Measurements from ENCODE around the gene ABCA7.
A peak's percentile ranks its signal among the peaks of the same experiment; 100 is the strongest.
"Not testable (repeated sequence)": the region's sequence is repeated elsewhere in the genome, so short reads cannot be mapped to it uniquely, and the experiment has no call there.

The ABCA7 gene

DNA sequence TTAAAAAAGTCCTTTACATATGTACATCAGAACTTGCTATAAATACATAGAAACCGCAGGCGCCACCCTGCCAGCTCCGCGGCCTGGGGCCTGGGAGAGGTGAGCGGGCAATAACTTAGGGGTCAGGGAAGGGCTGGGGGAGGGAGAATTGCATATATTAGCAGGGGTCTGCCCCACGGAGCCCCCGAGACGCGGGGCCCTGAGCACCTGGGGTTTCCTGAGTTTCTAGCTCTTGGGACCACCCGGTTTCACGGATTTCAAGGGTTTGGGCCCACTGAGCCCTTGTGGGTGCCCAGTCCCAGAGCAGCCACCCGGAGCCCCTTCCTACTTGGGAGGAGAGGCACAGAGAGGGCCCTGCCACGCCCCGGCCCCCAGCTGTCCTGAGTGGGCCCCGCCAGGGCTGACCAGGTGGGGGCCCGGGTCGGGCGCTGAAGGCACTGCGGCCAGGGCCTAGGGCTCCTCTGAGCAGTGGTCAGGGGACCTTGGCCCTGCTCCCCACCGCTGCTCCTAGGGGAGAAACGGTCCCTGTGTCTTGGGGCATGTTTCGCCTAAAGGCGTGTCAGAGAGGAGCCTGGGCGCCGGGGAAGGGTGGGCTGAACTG is 67.9 kb downstream of the ABCA7 start:
- no peak for DNase-seq

DNA sequence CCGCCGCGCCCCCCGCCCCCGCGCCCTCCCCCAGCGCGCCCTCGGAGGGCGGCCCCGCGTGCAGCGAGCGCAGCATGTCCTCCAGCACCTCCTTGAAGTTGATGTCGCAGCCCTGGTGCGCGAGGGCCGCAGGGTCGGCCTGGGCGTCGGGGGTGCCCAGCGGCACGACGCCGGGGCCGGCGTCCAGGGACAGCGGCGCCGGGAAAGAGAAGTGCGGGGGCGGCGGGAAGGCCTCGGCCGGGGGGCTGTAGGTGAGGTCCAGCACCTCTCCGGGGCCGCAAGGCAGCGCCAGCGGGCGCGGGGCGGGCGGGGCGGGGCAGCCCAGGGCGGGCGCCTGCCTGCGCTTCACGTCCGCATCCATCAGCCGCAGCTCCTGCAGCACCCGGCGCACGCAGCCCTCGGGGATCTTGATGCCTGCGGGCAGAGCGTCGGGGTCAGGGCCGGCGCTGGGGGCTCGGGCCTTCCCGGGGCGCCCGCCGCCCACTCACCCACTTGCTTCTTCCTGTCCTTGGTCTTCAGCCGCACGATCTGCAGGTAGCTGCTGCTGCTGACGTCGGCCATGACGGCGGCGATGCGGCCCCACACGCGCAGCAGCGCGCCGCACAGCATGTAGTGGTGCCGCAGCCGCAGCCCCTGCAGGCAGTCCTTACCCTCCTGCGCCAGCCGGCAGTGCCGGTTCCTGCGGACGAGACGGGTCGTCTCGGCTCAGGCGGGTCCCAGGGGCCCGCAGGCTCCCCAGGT is 68.6 kb downstream of the ABCA7 start:
- DNase-seq, result no peak

DNA sequence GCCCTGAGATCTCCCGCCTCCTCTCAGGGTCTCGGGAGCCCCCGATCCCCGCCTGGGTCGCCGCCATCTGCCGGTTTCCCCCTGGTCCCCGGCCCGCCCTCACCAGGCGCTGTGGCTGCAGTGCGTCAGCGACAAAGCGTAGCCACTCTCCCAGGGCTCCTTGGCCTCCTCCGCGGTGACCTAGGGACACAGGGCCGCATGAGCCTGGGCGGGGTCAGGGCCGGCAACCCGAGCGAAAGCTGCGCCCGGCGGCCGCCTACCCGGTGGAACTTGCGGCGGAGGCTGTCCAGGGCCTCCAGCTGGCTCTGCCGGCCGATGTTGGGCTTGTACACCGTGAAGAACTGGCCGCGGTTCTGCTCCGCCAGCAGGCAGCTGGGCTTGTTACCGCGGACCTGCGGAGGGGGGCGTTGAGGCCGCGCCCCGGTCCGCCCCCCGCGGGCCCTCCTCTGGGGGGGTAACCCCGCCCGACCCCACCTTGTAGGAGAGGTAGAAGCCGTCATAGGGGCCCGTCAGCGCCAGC is 69.2 kb downstream of the ABCA7 start:
- DNase-seq, result no peak

DNA sequence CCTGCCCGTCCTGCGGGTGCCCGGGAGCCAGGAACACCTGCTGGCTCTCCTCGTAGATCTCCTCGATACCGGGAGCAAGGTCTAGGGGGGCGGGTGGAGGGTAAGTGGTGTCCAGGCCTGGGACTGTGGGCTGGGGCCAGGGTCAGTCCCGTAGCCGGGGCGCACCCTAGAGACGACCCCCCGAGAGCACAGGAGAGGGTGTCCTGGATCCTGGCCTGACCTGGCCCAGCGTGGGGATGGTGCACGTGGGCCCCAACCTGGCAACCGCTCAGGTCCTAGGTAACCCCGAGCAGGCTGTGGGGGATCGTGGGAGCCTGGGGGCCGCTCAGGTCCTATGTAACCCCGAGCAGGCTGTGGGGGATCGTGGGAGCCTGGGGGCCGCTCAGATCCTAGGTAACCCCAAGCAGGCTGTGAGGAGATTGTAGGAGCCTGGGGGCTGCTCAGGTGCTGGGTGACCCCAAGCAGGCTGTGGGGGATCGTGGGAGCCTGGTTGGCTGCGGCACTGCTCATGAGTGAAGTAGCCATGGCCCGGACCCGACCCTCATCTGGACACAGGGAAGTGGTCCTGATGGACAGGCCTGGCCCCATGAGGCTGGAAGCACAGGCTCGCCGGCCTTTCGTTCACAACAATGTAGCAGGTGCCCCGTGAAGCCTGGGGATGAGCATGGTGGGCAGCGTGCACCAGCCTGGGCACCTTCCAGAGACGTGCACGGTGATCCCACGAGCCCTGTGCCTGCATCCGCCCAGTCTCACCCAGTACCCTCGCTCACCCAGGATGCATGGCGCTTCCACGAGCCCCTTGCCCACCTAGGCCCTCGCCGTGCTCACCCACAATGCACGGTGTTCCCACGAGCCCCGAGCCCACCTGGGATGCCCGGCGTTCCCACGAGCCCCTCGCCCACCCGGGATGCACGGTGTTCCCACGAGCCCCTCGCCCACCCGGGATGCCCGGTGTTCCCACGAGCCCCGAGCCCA is 70.1 kb downstream of the ABCA7 start:
- no peak for DNase-seq

DNA sequence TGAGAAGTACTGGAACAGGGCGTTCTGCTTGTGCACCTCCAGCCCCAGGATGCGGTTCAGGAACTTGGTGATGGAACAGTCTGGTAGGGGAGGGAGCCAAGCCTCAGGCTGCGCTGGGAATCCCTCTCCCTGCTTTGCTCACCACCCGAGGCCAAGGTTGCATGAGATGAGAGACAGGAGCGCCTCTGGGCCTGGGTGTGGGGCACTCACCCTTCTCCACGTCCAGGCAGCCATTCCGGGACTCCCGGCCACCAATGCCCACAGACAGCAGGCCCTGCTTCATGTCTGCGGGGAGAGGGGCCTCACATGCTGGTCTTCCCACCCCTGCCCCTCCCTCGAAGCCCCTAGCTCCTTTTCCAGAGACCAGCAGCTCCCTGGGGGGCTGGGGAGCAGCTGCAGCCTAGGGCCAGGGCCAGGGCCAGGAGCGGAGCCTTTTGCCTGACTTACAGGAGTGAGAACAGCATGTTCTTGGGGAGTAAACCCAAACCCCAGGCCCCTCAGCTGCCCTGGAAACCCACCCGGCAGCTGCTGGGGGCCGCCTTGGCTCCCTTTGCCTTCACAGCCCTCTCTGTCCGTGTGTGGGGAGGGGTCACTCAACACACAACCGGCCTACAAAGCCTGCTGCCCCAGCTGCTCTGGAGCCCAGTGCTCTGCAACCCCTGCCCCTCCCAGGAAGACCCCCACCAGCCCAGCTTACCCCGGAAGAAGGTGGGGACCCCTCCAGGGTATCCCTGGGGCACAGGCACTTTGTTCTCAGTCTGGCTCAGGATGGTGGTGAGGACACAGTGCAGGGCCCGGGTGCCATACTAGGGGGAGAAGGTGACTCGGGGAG is 71.1 kb downstream of the ABCA7 start:
- no peak for DNase-seq

DNA sequence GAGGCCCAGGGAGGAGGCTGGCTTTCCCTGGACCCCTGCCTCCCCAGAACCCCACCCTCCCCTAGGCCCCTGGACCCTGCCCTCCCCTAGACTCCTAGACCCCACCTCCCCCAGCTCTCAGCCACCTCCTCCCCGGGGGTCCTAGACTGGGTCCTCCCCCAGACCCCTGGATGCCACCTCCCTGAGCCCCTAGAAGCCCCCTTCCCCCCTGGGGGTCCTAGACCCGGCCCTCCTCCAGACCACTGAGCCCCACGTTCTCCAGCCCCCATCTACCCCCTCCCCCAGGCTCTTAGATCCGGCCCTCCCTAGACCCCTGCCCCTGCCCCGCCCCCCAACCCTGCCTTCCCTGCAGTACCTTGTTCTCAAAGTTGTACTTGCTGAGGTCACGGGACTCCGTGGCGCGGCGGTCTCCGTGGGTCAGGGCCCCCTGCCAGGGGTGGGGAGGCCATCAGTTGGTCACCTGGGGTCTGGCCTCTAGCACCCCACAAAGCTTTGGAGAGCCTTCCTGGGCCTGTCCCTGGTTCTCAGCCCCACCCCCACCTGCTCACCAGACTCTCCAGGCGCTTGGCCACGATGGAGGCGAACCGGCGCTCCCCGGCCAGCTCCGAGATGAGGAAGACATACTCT is 71.8 kb downstream of the ABCA7 start:
- DNase-seq, result no peak

DNA sequence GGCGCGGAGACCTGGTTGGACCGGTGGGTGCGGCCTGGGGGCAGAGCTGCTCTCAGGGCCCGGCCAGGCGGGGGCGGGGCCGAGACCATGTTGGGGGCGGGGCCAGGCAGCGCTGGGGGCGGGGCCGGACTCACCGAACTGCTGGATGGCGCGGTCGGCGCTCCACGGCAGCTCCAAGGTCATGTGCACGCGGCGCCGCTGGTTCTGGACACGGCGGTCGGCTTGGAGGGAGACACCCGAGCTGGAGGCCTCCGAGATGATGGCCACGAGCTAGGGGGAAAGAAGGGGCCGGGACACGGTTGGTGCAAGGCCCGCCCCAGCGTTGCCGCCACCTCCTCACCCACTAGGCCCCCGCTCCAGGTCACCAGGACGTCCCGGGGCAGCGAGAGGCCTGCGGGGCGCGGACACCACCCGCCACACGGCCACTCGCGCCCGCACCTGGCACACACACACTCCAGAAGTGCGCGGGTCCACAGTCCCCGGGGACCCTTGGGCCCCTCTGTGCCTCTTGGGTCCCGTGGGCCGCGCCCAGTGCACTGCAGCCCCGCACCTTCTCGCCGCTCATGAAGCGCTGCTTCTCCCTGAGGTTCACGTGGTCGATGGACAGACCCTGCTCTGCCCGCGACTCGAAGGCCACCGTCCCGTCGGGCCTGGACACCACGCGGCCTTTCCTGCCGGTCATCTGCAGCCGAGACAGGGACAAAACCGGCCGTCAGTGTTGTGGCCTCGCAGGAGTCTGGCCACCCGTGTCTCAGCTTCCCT is 72.5 kb downstream of the ABCA7 start:
- no peak for DNase-seq

DNA sequence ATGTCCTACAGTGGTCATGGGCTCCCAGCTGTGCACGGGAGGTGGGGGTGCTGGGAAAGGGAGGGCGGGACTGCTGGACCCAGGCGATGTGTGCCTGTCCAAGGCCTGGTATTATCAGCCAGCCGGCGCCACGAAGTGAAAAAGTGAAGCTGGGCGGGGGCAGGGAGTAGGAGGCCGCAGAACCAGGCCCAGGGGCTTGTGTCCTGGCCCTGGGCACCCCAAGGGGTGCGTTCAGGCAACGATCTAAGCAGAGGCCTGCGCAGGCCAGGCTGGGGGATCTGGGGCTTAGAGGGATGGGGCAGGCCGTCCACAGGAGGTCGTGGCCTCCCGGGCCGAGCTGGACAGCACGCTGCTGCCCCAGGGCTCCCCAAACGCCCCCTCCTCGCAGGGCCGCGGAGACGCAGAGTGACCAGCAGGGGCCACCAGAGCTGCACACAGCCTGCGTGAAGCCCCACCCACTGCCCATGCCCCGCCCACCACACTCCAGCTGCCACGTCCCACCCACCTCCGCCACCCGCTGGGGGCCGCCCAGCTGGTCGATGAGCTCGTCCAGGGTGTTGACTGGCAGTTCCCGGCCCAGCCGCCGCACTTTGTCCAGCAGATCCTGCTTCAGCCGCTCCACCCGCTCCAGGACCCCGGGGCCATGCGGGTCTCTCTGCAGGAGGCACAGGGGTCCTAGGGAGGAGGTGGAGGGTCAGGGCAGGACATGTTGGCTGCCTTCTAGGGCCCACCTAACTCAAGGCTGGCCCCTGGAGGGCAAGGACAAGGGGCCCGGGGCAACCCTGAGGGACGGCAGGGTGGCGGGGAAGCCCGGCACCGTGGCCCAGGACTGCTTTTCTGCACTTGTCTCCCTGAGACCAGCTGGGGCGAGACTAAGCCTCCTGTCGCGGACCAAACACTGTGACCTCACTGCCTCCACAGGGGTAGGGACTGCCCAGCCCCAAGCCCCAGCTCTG is 73.4 kb downstream of the ABCA7 start:
- peak; percentile 91 for DNase-seq

DNA sequence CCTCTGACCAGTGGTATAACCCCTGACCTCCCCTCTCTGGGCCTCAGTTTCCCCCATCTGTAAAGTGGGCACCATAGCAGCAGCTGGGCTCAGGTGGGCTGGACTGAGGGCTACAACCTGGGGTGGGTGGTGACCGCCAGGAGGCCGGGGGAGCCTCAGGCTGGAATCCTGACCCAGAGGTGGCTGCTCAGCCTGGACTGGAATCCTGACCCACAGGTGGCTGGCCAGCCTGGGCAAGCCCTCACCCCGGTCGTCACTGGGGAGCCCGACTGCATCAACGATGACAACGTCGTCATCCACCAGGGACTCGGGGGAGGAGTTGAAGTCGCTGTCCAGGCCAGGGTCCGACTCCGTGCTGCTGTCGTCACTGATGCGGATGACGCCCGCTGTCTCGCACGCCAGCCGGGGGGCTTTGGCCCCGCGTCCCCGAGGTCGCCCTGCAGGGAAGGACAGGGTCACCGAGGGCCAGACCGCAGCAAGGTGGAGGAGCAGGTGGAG is 74.1 kb downstream of the ABCA7 start:
- no peak for DNase-seq

DNA sequence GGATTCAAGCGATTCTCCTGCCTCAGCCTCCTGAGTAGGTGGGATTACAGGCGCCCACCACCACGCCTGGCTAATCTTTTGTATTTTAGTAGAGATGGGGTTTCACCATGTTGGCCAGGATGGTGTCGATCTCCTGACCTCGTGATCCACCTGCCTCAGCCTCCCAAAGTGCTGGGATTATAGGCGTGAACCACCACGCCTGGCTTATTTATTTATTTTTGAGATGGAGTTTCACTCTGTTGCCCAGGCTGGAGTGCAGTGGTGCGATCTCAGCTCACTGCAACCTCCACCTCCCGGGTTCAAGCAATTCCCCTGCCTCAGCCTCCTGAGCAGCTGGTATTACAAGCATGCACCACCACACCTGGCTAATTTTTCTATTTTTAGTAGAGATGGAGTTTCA is 74.8 kb downstream of the ABCA7 start:
- not testable (repeated sequence) for DNase-seq

All from HCEC 1CT (cell line).